ENCODE results near the gene MOK. TPM values are rescaled to one million over a fixed set of nuclear protein-coding genes. Genes with fewer than 3 reads are reported as not detected.
A peak's percentile ranks its signal among the peaks of the same experiment; 100 is the strongest.

The MOK gene
- total and polyA plus RNA-seq, 2 of the 4 experiments (the other 2 are of a cell fraction): 16.8 to 48.5 TPM

DNA sequence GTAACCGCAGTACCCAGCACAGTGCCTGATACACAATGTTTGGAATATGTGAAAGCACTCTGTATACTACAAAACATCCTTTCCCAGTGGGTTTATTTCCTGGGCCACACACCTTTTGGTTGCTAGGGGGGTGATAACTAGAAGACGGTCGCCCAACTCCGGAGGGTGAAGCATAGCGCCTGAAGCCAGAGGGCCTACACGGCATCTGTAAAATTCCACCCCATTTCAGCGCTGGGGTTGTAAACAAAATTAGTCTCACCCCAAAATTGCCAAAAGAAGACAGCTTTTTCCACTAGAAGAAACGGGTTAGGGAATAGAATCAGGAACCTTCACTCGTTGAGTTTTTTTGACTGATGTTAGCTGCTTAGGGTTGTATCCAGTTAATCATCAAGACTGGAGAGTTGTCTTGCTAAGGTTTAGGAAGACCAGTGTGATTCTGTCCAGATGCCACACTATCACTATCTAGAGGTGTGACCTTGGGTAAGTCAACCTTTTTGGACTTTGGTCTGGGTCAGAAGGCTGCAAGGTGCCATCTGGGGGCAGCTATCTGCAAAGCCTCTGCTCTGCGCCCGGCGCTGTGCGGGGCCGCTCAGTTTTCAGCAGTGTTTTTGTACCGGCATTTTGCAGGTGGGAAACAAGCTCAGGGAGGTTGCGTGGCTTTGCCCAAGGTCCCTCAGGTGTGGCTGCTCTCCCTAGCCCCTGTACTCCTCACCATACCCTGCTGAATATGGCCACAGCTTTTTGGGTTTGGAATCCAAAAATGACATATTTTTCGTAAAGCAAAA lies 15.9 kb upstream of the MOK start:
- dilution Hi-C loops (cut with HindIII; ENCODE audit: low sequenced_read_pairs, unreplicated experiment) (no loop called here), in situ Hi-C loops (cut with MboI; ENCODE audit: low sequenced_read_pairs) (loop anchor here (25.0 kb wide), 3 partner anchors 234 to 559 kb away; partner anchors contain the start of genes DYNC1H1, HSP90AA1 and PPP2R5C), intact Hi-C loops (cut with micrococcal nuclease) (no loop called here)
- Histone ChIP-seq H3K27me3 (ENCODE audit: control insufficient read depth, insufficient read depth, low read length) (no peaks in the 10 kb centered on the region), H3K23ac (ENCODE audit: low read depth, low read length) (peak overlapping the region; percentile 97; the same call in 1 of the 2 replicates), H3K56ac (ENCODE audit: extremely low read depth, insufficient read depth, low read length) (no peak overlapping the region), H3K4ac (ENCODE audit: low read depth, low read length) (peak overlapping the region; percentile 98), H3K18ac (ENCODE audit: low read depth, low read length) (no peak overlapping the region), H4K91ac (ENCODE audit: insufficient read depth, low read depth, low read length) (no peak overlapping the region), H2BK20ac (ENCODE audit: low read depth, low read length) (no peak overlapping the region), H2BK15ac (ENCODE audit: low read depth, low read length) (no peak overlapping the region), H3K9me1 (ENCODE audit: insufficient read depth, low read length) (peaks cover 19% of the 10 kb centered on the region), H3K36me3 (ENCODE audit: control insufficient read depth, insufficient read depth, low read length) (peaks cover under 1% of the 10 kb centered on the region; the same call in 1 of the 2 replicates), H2AFZ (replicated peaks; ENCODE audit: low read length, poor library complexity) (peak overlapping the region; percentile 96), H2BK5ac (ENCODE audit: low read depth, low read length, poor library complexity, severe bottlenecking) (peak overlapping the region; percentile 25), H3K9ac (ENCODE audit: low read depth, low read length) (peak overlapping the region; percentile 94), H4K8ac (ENCODE audit: low read depth in 2 of 2, low read length in 2 of 2) (peak overlapping the region; percentile 97 to 100), H3K4me3 (ENCODE audit: insufficient read depth, low read depth, low read length) (peak overlapping the region; percentile 78; the same call in 1 of the 2 replicates), H4K20me1 (ENCODE audit: insufficient read depth, low read length) (no peaks in the 10 kb centered on the region), H3K79me1 (ENCODE audit: low read depth in 1 of 2, low read length in 2 of 2) (peaks cover 14 to 35% of the 10 kb centered on the region in 2 experiments), H2AK9ac (replicated peaks; ENCODE audit: low read depth, low read length, poor library complexity) (peak overlapping the region; percentile 96), H3K4me2 (ENCODE audit: low read depth, low read length) (peak overlapping the region; percentile 95), H3K14ac (replicated peaks; ENCODE audit: low read depth, low read length) (peak overlapping the region; percentile 98; the same call in 1 of the 2 replicates), H3K27ac (ENCODE audit: insufficient read depth, low read length) (no peak overlapping the region; the same call in 1 of the 2 replicates), H4K5ac (ENCODE audit: low read depth, low read length) (peak overlapping the region; percentile 95), H2BK120ac (ENCODE audit: low read depth, low read length) (no peak overlapping the region), H3K9me3 (ENCODE audit: control insufficient read depth, insufficient read depth, low read length) (no peaks in the 10 kb centered on the region), H2AK5ac (ENCODE audit: low read depth, low read length) (peak overlapping the region; percentile 91), H3K4me1 (ENCODE audit: control insufficient read depth, insufficient read depth, low read length) (peaks cover 15% of the 10 kb centered on the region)
- CTCF ChIA-PET: no interaction called here
- DNase-seq (no peak), ATAC-seq (ENCODE audit: low read depth) (no peak)
- no TSS peak for BruUV-seq (replicated peaks)
- POLR2A ChIA-PET (ENCODE audit: unreplicated experiment): no interaction called here
- WGBS, 2 experiments (ENCODE audit: extremely low coverage in 2 of 2, insufficient read length in 1 of 2): no CpG with 5 or more reads among the region's 17 CpGs
- TF ChIP-seq, protein P1, sequence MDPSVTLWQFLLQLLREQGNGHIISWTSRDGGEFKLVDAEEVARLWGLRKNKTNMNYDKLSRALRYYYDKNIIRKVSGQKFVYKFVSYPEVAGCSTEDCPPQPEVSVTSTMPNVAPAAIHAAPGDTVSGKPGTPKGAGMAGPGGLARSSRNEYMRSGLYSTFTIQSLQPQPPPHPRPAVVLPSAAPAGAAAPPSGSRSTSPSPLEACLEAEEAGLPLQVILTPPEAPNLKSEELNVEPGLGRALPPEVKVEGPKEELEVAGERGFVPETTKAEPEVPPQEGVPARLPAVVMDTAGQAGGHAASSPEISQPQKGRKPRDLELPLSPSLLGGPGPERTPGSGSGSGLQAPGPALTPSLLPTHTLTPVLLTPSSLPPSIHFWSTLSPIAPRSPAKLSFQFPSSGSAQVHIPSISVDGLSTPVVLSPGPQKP (IDR thresholded peaks at IDR 0.05; ENCODE audit: borderline replicate concordance, low read depth, low read length): no peak
